ENCODE data around the gene FYCO1. TPM values are rescaled to one million over a fixed set of nuclear protein-coding genes. Genes with fewer than 3 reads are reported as not detected.

The FYCO1 gene
- total and polyA plus RNA-seq, 2 of the 13 experiments (the other 11 are each of a cell fraction or from before 2014, with no cell fraction given) = 2.7 to 4.2 TPM

DNA sequence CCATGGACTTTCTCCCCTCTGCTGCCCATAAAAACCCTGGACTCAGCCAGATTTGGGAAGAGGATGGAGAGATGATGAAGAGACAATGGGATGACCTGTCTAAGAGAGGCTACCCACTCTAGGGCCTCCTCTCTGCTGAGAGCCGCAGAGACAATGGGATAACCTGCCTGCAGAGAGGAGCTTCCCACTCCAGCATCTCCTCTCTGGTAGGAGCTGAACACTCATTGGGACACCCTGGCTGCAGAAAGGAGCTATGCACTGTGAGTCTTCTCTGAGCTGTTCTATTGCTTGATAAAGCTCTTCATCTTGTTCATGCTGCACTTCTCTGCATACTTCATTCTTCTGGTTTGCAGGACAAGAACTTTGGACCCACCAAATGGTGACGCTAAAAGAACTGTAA lies 36.1 kb upstream of the FYCO1 start:
- ChIA-PET POLR2A (interaction anchor here (0.5 kb wide), 1 partner anchor 38 kb away, joined by 3 read pairs; no protein-coding TSS in a partner anchor), CTCF (ENCODE audit: low intra/inter-chr PET ratio, low total read pairs) (no interaction called here)
- in situ Hi-C loops (cut with HindIII; ENCODE audit: extremely low pct_ligation_motif_present, low pct_unique_long_range_greater_than_20kb) = no loop called here
- BruUV-seq (replicated peaks) = no TSS peak
- TF ChIP-seq PAWR (CRISPR knock-in tag; IDR thresholded peaks at IDR 0.05; ENCODE audit: borderline replicate concordance) (no peak), ZFP1 (CRISPR knock-in tag; IDR thresholded peaks at IDR 0.05) (no peak), HDAC6 (IDR thresholded peaks at IDR 0.05; ENCODE audit: low read depth, low read length) (no peak), SYNCRIP (IDR thresholded peaks at IDR 0.05; ENCODE audit: insufficient read depth, low read depth, low read length) (no peak), ZNF496 (CRISPR knock-in tag; IDR thresholded peaks at IDR 0.05; ENCODE audit: insufficient replicate concordance) (no peak), NR2F1 (CRISPR knock-in tag; IDR thresholded peaks at IDR 0.05) (no peak), NR2C2 (CRISPR knock-in tag; IDR thresholded peaks at IDR 0.05; ENCODE audit: borderline replicate concordance) (no peak), KDM6A (CRISPR knock-in tag; IDR thresholded peaks at IDR 0.05; ENCODE audit: low read depth) (no peak), TARDBP (CRISPR knock-in tag; IDR thresholded peaks at IDR 0.05) (no peak)
- TF ChIP-seq, protein P1, sequence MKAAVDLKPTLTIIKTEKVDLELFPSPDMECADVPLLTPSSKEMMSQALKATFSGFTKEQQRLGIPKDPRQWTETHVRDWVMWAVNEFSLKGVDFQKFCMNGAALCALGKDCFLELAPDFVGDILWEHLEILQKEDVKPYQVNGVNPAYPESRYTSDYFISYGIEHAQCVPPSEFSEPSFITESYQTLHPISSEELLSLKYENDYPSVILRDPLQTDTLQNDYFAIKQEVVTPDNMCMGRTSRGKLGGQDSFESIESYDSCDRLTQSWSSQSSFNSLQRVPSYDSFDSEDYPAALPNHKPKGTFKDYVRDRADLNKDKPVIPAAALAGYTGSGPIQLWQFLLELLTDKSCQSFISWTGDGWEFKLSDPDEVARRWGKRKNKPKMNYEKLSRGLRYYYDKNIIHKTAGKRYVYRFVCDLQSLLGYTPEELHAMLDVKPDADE (CRISPR knock-in tag; IDR thresholded peaks at IDR 0.05) = no peak
- TF ChIP-seq, protein P2, sequence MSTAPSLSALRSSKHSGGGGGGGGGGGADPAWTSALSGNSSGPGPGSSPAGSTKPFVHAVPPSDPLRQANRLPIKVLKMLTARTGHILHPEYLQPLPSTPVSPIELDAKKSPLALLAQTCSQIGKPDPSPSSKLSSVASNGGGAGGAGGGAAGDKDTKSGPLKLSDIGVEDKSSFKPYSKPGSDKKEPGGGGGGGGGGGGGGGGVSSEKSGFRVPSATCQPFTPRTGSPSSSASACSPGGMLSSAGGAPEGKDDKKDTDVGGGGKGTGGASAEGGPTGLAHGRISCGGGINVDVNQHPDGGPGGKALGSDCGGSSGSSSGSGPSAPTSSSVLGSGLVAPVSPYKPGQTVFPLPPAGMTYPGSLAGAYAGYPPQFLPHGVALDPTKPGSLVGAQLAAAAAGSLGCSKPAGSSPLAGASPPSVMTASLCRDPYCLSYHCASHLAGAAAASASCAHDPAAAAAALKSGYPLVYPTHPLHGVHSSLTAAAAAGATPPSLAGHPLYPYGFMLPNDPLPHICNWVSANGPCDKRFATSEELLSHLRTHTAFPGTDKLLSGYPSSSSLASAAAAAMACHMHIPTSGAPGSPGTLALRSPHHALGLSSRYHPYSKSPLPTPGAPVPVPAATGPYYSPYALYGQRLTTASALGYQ (CRISPR knock-in tag; IDR thresholded peaks at IDR 0.05) = no peak
- TF ChIP-seq, protein P3, sequence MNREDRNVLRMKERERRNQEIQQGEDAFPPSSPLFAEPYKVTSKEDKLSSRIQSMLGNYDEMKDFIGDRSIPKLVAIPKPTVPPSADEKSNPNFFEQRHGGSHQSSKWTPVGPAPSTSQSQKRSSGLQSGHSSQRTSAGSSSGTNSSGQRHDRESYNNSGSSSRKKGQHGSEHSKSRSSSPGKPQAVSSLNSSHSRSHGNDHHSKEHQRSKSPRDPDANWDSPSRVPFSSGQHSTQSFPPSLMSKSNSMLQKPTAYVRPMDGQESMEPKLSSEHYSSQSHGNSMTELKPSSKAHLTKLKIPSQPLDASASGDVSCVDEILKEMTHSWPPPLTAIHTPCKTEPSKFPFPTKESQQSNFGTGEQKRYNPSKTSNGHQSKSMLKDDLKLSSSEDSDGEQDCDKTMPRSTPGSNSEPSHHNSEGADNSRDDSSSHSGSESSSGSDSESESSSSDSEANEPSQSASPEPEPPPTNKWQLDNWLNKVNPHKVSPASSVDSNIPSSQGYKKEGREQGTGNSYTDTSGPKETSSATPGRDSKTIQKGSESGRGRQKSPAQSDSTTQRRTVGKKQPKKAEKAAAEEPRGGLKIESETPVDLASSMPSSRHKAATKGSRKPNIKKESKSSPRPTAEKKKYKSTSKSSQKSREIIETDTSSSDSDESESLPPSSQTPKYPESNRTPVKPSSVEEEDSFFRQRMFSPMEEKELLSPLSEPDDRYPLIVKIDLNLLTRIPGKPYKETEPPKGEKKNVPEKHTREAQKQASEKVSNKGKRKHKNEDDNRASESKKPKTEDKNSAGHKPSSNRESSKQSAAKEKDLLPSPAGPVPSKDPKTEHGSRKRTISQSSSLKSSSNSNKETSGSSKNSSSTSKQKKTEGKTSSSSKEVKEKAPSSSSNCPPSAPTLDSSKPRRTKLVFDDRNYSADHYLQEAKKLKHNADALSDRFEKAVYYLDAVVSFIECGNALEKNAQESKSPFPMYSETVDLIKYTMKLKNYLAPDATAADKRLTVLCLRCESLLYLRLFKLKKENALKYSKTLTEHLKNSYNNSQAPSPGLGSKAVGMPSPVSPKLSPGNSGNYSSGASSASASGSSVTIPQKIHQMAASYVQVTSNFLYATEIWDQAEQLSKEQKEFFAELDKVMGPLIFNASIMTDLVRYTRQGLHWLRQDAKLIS (CRISPR knock-in tag; IDR thresholded peaks at IDR 0.05) = no peak
- intact Hi-C loops (cut with micrococcal nuclease; ENCODE audit: unreplicated experiment) = no loop called here
- no peaks in the 10 kb centered on the region for H3K36me3 ChIP-seq (replicated peaks in 1 of 2; ENCODE audit: control insufficient read depth in 1 of 2, insufficient read depth in 2 of 2, low read length in 2 of 2)
- H3K79me2 ChIP-seq (ENCODE audit: insufficient read depth, low read length) = no peaks in the 10 kb centered on the region
- H2AFZ ChIP-seq (ENCODE audit: low read length) = no peak overlapping the region
- no peak overlapping the region for H3K4me3 ChIP-seq (replicated peaks in 1 of 3; ENCODE audit: insufficient read depth in 1 of 3, low read depth in 2 of 3, low read length in 3 of 3)
- FAIRE-seq (no peak), ATAC-seq (peak; percentile 62), DNase-seq (ENCODE audit: low spot score) (peak; percentile 16)
- H3K9ac ChIP-seq (ENCODE audit: insufficient read depth, low read depth, low read length) = no peak overlapping the region
- H3K4me2 ChIP-seq (ENCODE audit: low read depth, low read length) = no peak overlapping the region
- H3K4me1 ChIP-seq (ENCODE audit: insufficient read depth, low read length) = peaks cover 17% of the 10 kb centered on the region
- no peak overlapping the region for H3K27ac ChIP-seq (ENCODE audit: extremely low read length, insufficient read depth, low read length)
- H3K9me3 ChIP-seq (ENCODE audit: low read length) = peaks cover 7% of the 10 kb centered on the region
- no peaks in the 10 kb centered on the region for H4K20me1 ChIP-seq (ENCODE audit: insufficient read depth, low read length)
- 0% methylated on average over 1 of the region's 2 CpGs for WGBS (ENCODE audit: low lambda C conversion rate)
- H3K27me3 ChIP-seq (ENCODE audit: control insufficient read depth in 1 of 2, insufficient read depth in 2 of 2, low read length in 2 of 2) = no peaks in the 10 kb centered on the region

Measured in HepG2 (cell line).